ENCODE results near the gene EXD1. TPM values are rescaled to one million over a fixed set of nuclear protein-coding genes. Genes with fewer than 3 reads are reported as not detected.
"Not testable (repeated sequence)": the region's sequence is repeated elsewhere in the genome, so short reads cannot be mapped to it uniquely, and the experiment has no call there.

EXD1 gene
- total RNA-seq, 2 experiments from 2014 or later, result not detected

GRCh38 chr15:41256103-41256502 is 25.5 kb upstream of the EXD1 start:
- H3K27ac Mint-ChIP-seq, result no peak overlapping the region
- ChIA-PET POLR2A (interaction anchor here (0.6 kb wide), 1 partner anchor 167 kb away, joined by 3 read pairs; no protein-coding TSS in a partner anchor), CTCF (no interaction called here)
- H3K36me3 Mint-ChIP-seq (ENCODE audit: low read depth), result peaks cover 14% of the 10 kb centered on the region
- no peaks in the 10 kb centered on the region for H3K27me3 Mint-ChIP-seq (ENCODE audit: low read depth)
- no peaks in the 10 kb centered on the region for H3K9me3 Mint-ChIP-seq (ENCODE audit: insufficient read depth)
- DNase-seq (no peak), ATAC-seq (no peak)
- no peak overlapping the region for H3K4me3 Mint-ChIP-seq
- H3K4me1 Mint-ChIP-seq (ENCODE audit: low read depth), result no peaks in the 10 kb centered on the region

GRCh38 chr15:41254560-41254959 is 24.0 kb upstream of the EXD1 start:
- POLR2A ChIA-PET, result interaction anchor here (0.6 kb wide), 1 partner anchor 1765 kb away, joined by 3 read pairs; no protein-coding TSS in a partner anchor

GRCh38 chr15:41251411-41251810 is 20.9 kb upstream of the EXD1 start:
- POLR2A ChIA-PET, result no interaction called here
- Mint-ChIP-seq H3K4me3 (no peak overlapping the region), H3K9me3 (ENCODE audit: insufficient read depth) (no peaks in the 10 kb centered on the region), H3K27ac (no peak overlapping the region), H3K27me3 (ENCODE audit: low read depth) (no peaks in the 10 kb centered on the region), H3K36me3 (ENCODE audit: low read depth) (peaks cover 8% of the 10 kb centered on the region), H3K4me1 (ENCODE audit: low read depth) (no peaks in the 10 kb centered on the region)
- CTCF ChIA-PET, result no interaction called here
- DNase-seq (no peak), ATAC-seq (no peak)

More at GRCh38 chr15:41254560-41254959, 24.0 kb upstream of the EXD1 start:
- no peak overlapping the region for H3K27ac Mint-ChIP-seq
- peaks cover 12% of the 10 kb centered on the region for H3K36me3 Mint-ChIP-seq (ENCODE audit: low read depth)
- no peaks in the 10 kb centered on the region for H3K27me3 Mint-ChIP-seq (ENCODE audit: low read depth)
- no peaks in the 10 kb centered on the region for H3K4me1 Mint-ChIP-seq (ENCODE audit: low read depth)
- H3K4me3 Mint-ChIP-seq, result no peak overlapping the region
- no peak for DNase-seq
- CTCF ChIA-PET, result interaction anchor here (0.6 kb wide), 1 partner anchor 44 kb away, joined by 3 read pairs; no protein-coding TSS in a partner anchor
- no peak for ATAC-seq
- no peaks in the 10 kb centered on the region for H3K9me3 Mint-ChIP-seq (ENCODE audit: insufficient read depth)

GRCh38 chr15:41250745-41251144 is 20.2 kb upstream of the EXD1 start:
- not testable (repeated sequence) for DNase-seq; ATAC-seq; H3K4me3 Mint-ChIP-seq; H3K4me1 Mint-ChIP-seq (ENCODE audit: low read depth); H3K27me3 Mint-ChIP-seq (ENCODE audit: low read depth); H3K27ac Mint-ChIP-seq; H3K9me3 Mint-ChIP-seq (ENCODE audit: insufficient read depth); H3K36me3 Mint-ChIP-seq (ENCODE audit: low read depth)
- ChIA-PET POLR2A (interaction anchor here (0.7 kb wide), 1 partner anchor 17 kb away, joined by 3 read pairs; no protein-coding TSS in a partner anchor), CTCF (interaction anchor here (1.6 kb wide), 1 partner anchor 20 kb away, joined by 5 read pairs; the partner anchor contains the start of gene CHP1)

- ATAC-seq (no peak), DNase-seq (no peak)
- H3K4me1 Mint-ChIP-seq (ENCODE audit: low read depth), result peaks cover 11% of the 10 kb centered on the region
- H3K27me3 Mint-ChIP-seq (ENCODE audit: low read depth), result no peaks in the 10 kb centered on the region
- H3K27ac Mint-ChIP-seq, result no peak overlapping the region
- ChIA-PET CTCF (interaction anchor here (1.0 kb wide), 1 partner anchor 10 kb away, joined by 6 read pairs; the partner anchor contains the start of gene CHP1), POLR2A (no interaction called here)
- H3K36me3 Mint-ChIP-seq (ENCODE audit: low read depth), result peaks cover 15% of the 10 kb centered on the region
- no peak overlapping the region for H3K4me3 Mint-ChIP-seq
- H3K9me3 Mint-ChIP-seq (ENCODE audit: insufficient read depth), result no peaks in the 10 kb centered on the region
Measured at GRCh38 chr15:41241221-41241964, 10.8 kb upstream of the EXD1 start.

- Mint-ChIP-seq H3K27ac (no peak overlapping the region), H3K9me3 (ENCODE audit: insufficient read depth) (no peaks in the 10 kb centered on the region), H3K36me3 (ENCODE audit: low read depth) (peaks cover 8% of the 10 kb centered on the region), H3K4me1 (ENCODE audit: low read depth) (peaks cover 19% of the 10 kb centered on the region), H3K27me3 (ENCODE audit: low read depth) (no peaks in the 10 kb centered on the region), H3K4me3 (no peak overlapping the region)
- DNase-seq (no peak), ATAC-seq (no peak)
- ChIA-PET CTCF (no interaction called here), POLR2A (no interaction called here)
Measured at GRCh38 chr15:41238100-41238499, 7.5 kb upstream of the EXD1 start.

- ChIA-PET POLR2A (no interaction called here), CTCF (no interaction called here)
- no peak overlapping the region for H3K27ac Mint-ChIP-seq
- ATAC-seq, result no peak
- H3K9me3 Mint-ChIP-seq (ENCODE audit: insufficient read depth), result no peaks in the 10 kb centered on the region
- H3K27me3 Mint-ChIP-seq (ENCODE audit: low read depth), result no peaks in the 10 kb centered on the region
- peaks cover 2% of the 10 kb centered on the region for H3K36me3 Mint-ChIP-seq (ENCODE audit: low read depth)
- peaks cover 37% of the 10 kb centered on the region for H3K4me1 Mint-ChIP-seq (ENCODE audit: low read depth)
- no peak for DNase-seq
- H3K4me3 Mint-ChIP-seq, result no peak overlapping the region
Measured at GRCh38 chr15:41235929-41236328, 5.4 kb upstream of the EXD1 start.

GRCh38 chr15:41235228-41235627 is 4.7 kb upstream of the EXD1 start:
- H3K36me3 Mint-ChIP-seq (ENCODE audit: low read depth); H3K4me3 Mint-ChIP-seq; H3K27me3 Mint-ChIP-seq (ENCODE audit: low read depth); H3K9me3 Mint-ChIP-seq (ENCODE audit: insufficient read depth); H3K27ac Mint-ChIP-seq; ATAC-seq; DNase-seq: not testable (repeated sequence)
- ChIA-PET CTCF (interaction anchor here (1.1 kb wide), 1 partner anchor 305 kb away, joined by 3 read pairs; the partner anchor contains the start of gene DLL4), POLR2A (interaction anchor here (0.6 kb wide), 1 partner anchor 339 kb away, joined by 3 read pairs; no protein-coding TSS in a partner anchor)
- H3K4me1 Mint-ChIP-seq (ENCODE audit: low read depth), result peaks cover 44% of the 10 kb centered on the region

GRCh38 chr15:41233367-41233771 is 2.8 kb upstream of the EXD1 start:
- DNase-seq (no peak), ATAC-seq (no peak)
- H3K4me1 Mint-ChIP-seq (ENCODE audit: low read depth), result peaks cover 37% of the 10 kb centered on the region
- no peaks in the 10 kb centered on the region for H3K9me3 Mint-ChIP-seq (ENCODE audit: insufficient read depth)
- ChIA-PET POLR2A (interaction anchor here (0.6 kb wide), 1 partner anchor 17 kb away, joined by 3 read pairs; no protein-coding TSS in a partner anchor), CTCF (no interaction called here)
- H3K36me3 Mint-ChIP-seq (ENCODE audit: low read depth), result peaks cover 2% of the 10 kb centered on the region
- peaks cover under 1% of the 10 kb centered on the region for H3K27me3 Mint-ChIP-seq (ENCODE audit: low read depth)
- no peak overlapping the region for H3K27ac Mint-ChIP-seq
- H3K4me3 Mint-ChIP-seq, result no peak overlapping the region

GRCh38 chr15:41231422-41232226 is 1.1 kb upstream of the EXD1 start:
- ChIA-PET CTCF (interaction anchor here (0.7 to 3.9 kb wide), 27 partner anchors 9 to 355 kb away, joined by 3 to 18 read pairs (median 4); partner anchors contain the start of genes CHAC1, INO80, NUSAP1 and OIP5), POLR2A (interaction anchor here (0.6 to 1.4 kb wide), 8 partner anchors 13 to 637 kb away, joined by 3 to 6 read pairs (median 3); partner anchors contain the start of genes CHAC1, INO80 and OIP5)
- peaks cover 2% of the 10 kb centered on the region for H3K36me3 Mint-ChIP-seq (ENCODE audit: low read depth)
- DNase-seq, result no peak
- peaks cover 2% of the 10 kb centered on the region for H3K27me3 Mint-ChIP-seq (ENCODE audit: low read depth)
- peak overlapping the region; percentile 90 for H3K4me3 Mint-ChIP-seq
- H3K4me1 Mint-ChIP-seq (ENCODE audit: low read depth), result peaks cover 33% of the 10 kb centered on the region
- peak overlapping the region; percentile 91 for H3K27ac Mint-ChIP-seq
- H3K9me3 Mint-ChIP-seq (ENCODE audit: insufficient read depth), result no peaks in the 10 kb centered on the region
- ATAC-seq, result peak; percentile 70

GRCh38 chr15:41230345-41230649 is 260 bp downstream of the EXD1 start:
- ATAC-seq (no peak), DNase-seq (no peak)
- H3K36me3 Mint-ChIP-seq (ENCODE audit: low read depth), result peaks cover 2% of the 10 kb centered on the region
- no peaks in the 10 kb centered on the region for H3K9me3 Mint-ChIP-seq (ENCODE audit: insufficient read depth)
- ChIA-PET CTCF (interaction anchor here (0.9 to 3.9 kb wide), 13 partner anchors 10 to 289 kb away, joined by 3 to 18 read pairs (median 4); partner anchors contain the start of genes INO80, NUSAP1 and OIP5), POLR2A (interaction anchor here (1.4 kb wide), 1 partner anchor 277 kb away, joined by 3 read pairs; the partner anchor contains the start of gene CHAC1)
- peaks cover 6% of the 10 kb centered on the region for H3K27me3 Mint-ChIP-seq (ENCODE audit: low read depth)
- peaks cover 33% of the 10 kb centered on the region for H3K4me1 Mint-ChIP-seq (ENCODE audit: low read depth)
- peak overlapping the region; percentile 91 for H3K27ac Mint-ChIP-seq
- H3K4me3 Mint-ChIP-seq, result peak overlapping the region; percentile 90

Data from activated CD8-positive, alpha-beta T cell treated with anti-CD3 and anti-CD28 coated beads, Interleukin-2, amount 10 ng/mL, durations not matched to agents 7 days and 5 days (primary cell).